Measurements from ENCODE around the gene CGB1.

The CGB1 gene

DNA sequence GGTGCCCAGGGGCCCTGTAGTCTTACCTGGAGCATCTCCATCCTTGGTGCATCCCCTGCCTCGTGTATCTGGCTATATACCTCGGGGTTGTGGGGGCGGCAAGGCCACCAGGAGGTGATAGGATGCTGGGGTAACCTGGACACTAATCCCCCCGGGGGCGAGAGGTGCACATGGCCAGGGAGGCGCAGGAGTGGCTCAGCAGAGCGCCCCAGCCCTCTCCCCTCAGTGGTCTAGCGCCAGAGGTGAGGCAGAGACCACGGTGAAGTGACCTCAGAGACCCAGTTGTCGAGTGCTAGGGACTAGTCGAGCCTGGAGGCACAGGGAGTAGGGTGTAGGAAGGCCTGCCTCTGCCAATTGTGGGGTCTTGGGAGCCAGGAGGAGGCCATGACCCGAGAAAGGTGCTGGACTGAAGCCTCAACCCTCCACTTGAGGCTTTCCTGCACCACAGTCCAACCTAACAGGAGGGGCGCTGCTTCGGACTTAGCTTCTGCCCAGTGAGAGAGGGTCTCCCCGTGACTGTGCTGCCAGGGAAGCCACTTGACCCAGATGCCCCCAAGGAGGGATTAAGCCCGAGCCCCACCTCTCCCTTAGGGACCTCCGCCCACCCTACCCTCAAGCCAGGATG is 19.5 kb downstream of the CGB1 start, which contains the start of gene LHB:
TSS of gene LHB (minus strand) at position 51 of the 625 bp plus-strand sequence. CDS start at position 41, 10 bp downstream.
- DNase-seq (ENCODE audit: low read depth): no peak
- peak within 1 kb of the TSS; percentile 39 for H3K4me3 ChIP-seq (ENCODE audit: low read depth, low read length)
- in situ Hi-C loops (cut with HindIII; ENCODE audit: low sequenced_read_pairs): no loop called here
- TF ChIP-seq, protein P1, sequence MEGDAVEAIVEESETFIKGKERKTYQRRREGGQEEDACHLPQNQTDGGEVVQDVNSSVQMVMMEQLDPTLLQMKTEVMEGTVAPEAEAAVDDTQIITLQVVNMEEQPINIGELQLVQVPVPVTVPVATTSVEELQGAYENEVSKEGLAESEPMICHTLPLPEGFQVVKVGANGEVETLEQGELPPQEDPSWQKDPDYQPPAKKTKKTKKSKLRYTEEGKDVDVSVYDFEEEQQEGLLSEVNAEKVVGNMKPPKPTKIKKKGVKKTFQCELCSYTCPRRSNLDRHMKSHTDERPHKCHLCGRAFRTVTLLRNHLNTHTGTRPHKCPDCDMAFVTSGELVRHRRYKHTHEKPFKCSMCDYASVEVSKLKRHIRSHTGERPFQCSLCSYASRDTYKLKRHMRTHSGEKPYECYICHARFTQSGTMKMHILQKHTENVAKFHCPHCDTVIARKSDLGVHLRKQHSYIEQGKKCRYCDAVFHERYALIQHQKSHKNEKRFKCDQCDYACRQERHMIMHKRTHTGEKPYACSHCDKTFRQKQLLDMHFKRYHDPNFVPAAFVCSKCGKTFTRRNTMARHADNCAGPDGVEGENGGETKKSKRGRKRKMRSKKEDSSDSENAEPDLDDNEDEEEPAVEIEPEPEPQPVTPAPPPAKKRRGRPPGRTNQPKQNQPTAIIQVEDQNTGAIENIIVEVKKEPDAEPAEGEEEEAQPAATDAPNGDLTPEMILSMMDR (IDR thresholded peaks at IDR 0.05; ENCODE audit: low read depth, low read length, missing control alignments): no peak

DNA sequence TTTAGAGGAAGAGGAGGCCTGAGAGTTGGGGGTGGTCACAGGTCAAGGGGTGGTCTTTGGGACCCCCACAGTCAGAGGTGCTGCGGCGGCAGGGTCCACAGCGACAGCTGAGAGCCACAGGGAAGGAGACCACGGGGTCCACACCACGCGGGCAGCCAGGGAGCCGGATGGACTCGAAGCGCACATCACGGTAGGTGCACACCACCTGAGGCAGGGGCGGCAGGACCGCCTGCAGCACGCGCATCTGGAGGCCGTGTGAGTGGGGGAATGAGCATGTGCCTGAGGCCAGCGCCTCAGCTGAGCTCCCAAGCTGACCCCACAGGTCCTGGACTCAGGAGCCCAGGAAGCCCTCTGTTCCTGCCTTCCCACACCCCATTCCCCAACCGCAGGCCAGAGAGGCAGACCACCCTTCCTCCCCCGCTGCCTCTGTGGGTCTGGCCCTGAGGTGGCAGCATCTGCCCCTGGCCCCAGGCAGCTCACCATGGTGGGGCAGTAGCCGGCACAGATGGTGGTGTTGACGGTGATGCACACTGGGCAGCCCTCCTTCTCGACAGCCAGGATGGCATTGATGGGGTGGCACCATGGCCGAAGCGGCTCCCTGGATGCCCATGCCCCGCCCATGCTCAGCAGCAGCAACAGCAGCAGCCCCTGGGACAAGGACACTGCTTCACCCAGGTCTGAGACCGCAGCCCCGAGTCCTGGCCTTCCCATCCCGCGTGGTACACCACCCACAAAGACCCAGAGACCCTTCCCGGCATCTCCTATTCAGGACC is 20.4 kb downstream of the CGB1 start:
- in situ Hi-C loops (cut with HindIII; ENCODE audit: low sequenced_read_pairs): no loop called here
- H3K4me3 ChIP-seq (ENCODE audit: low read depth, low read length): no peak overlapping the region
- DNase-seq (ENCODE audit: low read depth): no peak
- TF ChIP-seq, protein P1 (IDR thresholded peaks at IDR 0.05; ENCODE audit: low read depth, low read length, missing control alignments): no peak

DNA sequence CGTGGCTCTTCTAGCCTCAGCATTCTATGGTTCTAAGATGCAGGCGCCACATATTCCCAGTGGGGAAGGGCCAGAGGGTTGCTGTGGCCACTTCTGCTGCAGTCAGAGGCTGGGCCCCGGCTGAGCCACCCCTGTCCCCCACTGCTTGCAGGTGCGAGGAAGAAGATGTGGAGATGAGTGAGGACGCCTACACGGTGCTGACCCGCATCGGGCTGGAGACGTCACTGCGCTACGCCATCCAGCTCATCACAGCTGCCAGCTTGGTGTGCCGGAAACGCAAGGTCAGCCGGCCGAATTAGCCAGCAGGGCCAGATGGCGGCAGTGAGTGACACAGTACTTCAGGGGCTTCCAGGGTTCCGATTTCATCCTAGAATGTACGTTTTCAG is 21.8 kb downstream of the CGB1 start:
- no peak for DNase-seq (ENCODE audit: low read depth)
- no peak overlapping the region for H3K4me3 ChIP-seq (ENCODE audit: low read depth, low read length)
- TF ChIP-seq, protein P1 (IDR thresholded peaks at IDR 0.05; ENCODE audit: low read depth, low read length, missing control alignments): no peak
- in situ Hi-C loops (cut with HindIII; ENCODE audit: low sequenced_read_pairs): no loop called here

DNA sequence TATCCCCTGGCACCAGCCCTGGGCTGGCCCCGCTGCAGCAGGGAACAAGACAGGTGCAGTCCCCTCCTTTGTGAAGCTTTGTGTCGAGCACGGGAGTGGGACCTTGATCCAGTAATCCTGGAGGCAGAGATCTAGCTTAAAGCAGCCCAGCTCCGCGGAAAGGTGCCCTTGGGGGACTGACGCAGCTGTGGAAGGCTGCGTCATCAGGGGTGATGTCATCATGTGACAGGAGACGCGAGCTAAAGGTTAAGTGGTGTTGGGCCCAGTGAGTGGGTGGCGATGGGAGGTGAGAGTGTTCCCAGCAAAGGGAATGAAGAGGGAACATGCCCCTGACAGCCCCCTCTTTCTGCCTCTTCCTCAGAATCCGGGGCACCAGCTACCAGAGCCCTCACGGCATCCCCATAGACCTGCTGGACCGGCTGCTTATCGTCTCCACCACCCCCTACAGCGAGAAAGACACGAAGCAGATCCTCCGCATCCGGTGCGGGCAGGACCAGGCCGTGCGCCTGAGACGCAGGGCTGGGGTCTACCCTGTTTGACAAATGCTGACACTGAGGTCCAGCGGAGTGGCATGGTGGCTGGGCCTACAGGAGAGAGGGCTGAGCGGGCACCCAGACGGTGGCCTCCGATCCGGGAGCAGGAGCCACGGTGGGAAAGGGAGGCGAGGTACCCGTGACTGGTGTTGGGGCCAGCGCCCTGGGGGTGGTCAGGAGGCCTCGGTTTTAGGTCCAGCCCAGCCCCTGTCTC is 22.4 kb downstream of the CGB1 start:
- TF ChIP-seq, protein P1 (IDR thresholded peaks at IDR 0.05; ENCODE audit: low read depth, low read length, missing control alignments): no peak
- no peak for DNase-seq (ENCODE audit: low read depth)
- in situ Hi-C loops (cut with HindIII; ENCODE audit: low sequenced_read_pairs): no loop called here
- no peak overlapping the region for H3K4me3 ChIP-seq (ENCODE audit: low read depth, low read length)

DNA sequence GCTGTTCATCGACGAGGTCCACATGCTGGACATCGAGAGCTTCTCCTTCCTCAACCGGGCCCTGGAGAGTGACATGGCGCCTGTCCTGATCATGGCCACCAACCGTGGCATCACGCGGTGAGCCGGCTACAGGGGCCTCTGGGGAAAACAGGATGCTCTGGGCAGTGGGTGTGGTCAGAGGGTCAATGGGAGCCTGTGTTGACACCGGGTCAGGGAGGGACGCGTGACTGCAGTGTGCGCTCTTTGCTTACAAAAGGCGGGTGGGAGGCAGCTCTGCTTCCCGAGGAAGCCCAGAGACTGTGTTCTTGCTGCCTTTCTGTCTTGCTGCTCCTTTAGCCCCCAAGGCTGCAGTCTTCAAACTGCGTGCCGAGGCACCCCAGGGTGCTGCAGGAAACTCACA is 25.5 kb downstream of the CGB1 start:
- in situ Hi-C loops (cut with HindIII; ENCODE audit: low sequenced_read_pairs): no loop called here
- H3K4me3 ChIP-seq (ENCODE audit: low read depth, low read length): no peak overlapping the region
- TF ChIP-seq, protein P1 (IDR thresholded peaks at IDR 0.05; ENCODE audit: low read depth, low read length, missing control alignments): no peak
- no peak for DNase-seq (ENCODE audit: low read depth)

DNA sequence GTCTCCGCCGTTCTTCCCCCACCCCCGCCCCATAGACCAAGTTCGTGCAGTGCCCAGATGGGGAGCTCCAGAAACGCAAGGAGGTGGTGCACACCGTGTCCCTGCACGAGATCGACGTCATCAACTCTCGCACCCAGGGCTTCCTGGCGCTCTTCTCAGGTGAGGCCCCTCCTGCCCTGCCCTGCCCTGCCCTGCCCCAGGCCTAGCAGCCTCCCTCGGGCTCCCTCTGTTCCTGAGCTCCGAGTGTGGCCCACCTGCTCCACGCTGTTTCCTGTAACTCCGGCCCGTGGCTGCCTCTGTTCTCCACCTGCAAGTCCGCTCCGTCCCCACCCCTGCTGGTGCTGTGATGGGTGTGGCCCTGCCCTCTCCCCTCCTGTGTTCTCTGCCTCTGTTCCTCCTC is 26.2 kb downstream of the CGB1 start:
- in situ Hi-C loops (cut with HindIII; ENCODE audit: low sequenced_read_pairs): no loop called here
- TF ChIP-seq, protein P1 (IDR thresholded peaks at IDR 0.05; ENCODE audit: low read depth, low read length, missing control alignments): no peak
- no peak for DNase-seq (ENCODE audit: low read depth)
- no peak overlapping the region for H3K4me3 ChIP-seq (ENCODE audit: low read depth, low read length)

Data from astrocyte of the cerebellum (primary cell).